Measurements from ENCODE around the gene SPR.

The SPR gene

DNA sequence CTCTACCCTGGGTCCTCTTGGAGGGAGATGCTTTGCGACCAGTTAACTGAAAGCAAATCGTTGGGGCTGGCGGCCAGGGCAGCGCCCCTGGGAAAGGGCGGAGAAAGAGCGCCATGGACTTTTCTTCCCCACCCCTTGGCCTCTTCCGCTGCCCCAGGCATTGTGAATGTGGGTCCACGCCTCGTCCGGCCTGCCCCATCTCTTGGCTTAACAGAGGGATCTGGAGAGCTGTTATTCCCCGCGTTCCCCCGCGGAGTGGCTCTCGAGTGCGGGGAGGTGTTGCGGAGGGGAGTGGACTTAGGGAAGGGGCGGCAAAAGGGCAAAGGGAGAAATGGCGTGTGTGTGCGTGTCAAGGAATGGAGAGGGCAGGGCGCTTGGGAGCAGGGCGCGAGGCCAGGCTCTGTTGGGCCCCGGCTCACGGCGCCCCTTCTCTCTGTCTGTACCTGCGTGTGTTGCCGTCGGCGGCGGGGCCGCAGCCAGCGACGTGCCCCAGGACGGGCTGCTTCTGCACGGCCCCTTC is 36.7 kb downstream of the SPR start:
- Histone ChIP-seq H3K27me3 (ENCODE audit: control insufficient read depth, insufficient read depth, low read length) (no peaks in the 10 kb centered on the region), H3K27ac (no peak overlapping the region), H3K4me1 (peaks cover 2% of the 10 kb centered on the region), H3K4me2 (ENCODE audit: low read length) (no peak overlapping the region), H3K36me3 (ENCODE audit: control insufficient read depth, insufficient read depth, low read length) (no peaks in the 10 kb centered on the region), H3K9me3 (ENCODE audit: control insufficient read depth, low read length) (no peaks in the 10 kb centered on the region), H2AFZ (no peak overlapping the region), H3K9ac (no peak overlapping the region), H3K79me2 (no peaks in the 10 kb centered on the region), H3K4me3 (ENCODE audit: low read depth, low read length) (no peak overlapping the region)
- TF ChIP-seq, protein P1, sequence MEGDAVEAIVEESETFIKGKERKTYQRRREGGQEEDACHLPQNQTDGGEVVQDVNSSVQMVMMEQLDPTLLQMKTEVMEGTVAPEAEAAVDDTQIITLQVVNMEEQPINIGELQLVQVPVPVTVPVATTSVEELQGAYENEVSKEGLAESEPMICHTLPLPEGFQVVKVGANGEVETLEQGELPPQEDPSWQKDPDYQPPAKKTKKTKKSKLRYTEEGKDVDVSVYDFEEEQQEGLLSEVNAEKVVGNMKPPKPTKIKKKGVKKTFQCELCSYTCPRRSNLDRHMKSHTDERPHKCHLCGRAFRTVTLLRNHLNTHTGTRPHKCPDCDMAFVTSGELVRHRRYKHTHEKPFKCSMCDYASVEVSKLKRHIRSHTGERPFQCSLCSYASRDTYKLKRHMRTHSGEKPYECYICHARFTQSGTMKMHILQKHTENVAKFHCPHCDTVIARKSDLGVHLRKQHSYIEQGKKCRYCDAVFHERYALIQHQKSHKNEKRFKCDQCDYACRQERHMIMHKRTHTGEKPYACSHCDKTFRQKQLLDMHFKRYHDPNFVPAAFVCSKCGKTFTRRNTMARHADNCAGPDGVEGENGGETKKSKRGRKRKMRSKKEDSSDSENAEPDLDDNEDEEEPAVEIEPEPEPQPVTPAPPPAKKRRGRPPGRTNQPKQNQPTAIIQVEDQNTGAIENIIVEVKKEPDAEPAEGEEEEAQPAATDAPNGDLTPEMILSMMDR (IDR thresholded peaks at IDR 0.05), result no peak

DNA sequence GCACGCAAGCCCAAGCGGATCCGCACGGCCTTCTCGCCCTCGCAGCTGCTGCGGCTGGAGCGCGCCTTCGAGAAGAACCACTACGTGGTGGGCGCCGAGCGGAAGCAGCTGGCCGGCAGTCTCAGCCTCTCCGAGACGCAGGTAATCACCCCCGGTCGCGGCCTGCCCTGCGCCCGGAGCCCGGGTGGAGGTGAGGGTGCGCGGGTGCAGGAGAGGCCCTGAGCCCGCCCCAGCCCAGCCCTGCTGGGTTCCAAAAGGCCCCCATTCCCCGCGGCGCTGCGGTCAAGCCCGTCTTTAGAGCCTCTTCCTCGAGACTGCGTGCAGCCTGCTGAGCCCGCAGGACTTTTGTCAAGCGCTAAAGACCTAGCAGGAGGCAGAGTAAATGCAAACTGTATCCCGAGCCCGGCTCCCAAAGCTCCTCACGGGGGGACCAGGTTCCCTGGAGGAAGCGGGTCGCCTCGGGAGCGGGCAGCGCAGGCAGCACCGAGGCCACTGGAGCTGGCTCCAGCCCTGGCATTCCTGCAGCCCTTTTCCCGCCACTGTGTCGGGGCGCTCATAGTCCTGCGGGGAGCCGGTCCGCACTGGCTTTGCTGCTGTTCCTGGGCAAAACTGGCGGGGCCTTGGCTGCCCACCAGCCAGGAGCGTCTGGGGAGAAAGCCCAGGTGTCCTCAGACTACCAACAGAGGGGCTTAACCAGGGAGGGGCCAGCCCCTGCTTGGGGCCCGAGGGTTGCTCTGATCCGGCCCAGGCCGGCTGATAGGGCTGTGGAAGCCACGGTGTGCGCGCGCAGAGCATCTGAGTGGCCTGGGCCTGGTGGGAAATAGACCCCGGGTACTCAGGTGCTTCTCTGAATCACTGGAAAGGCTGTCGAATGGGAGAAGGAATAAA is 37.4 kb downstream of the SPR start:
- H3K9me3 ChIP-seq (ENCODE audit: control insufficient read depth, low read length), result no peaks in the 10 kb centered on the region
- H3K27ac ChIP-seq, result no peak overlapping the region
- H2AFZ ChIP-seq, result no peak overlapping the region
- no peaks in the 10 kb centered on the region for H3K79me2 ChIP-seq
- no peak overlapping the region for H3K4me3 ChIP-seq (ENCODE audit: low read depth, low read length)
- TF ChIP-seq, protein P1 (IDR thresholded peaks at IDR 0.05), result no peak
- no peaks in the 10 kb centered on the region for H3K36me3 ChIP-seq (ENCODE audit: control insufficient read depth, insufficient read depth, low read length)
- no peak overlapping the region for H3K4me2 ChIP-seq (ENCODE audit: low read length)
- H3K4me1 ChIP-seq, result peaks cover 6% of the 10 kb centered on the region
- H3K27me3 ChIP-seq (ENCODE audit: control insufficient read depth, insufficient read depth, low read length), result no peaks in the 10 kb centered on the region
- no peak overlapping the region for H3K9ac ChIP-seq

DNA sequence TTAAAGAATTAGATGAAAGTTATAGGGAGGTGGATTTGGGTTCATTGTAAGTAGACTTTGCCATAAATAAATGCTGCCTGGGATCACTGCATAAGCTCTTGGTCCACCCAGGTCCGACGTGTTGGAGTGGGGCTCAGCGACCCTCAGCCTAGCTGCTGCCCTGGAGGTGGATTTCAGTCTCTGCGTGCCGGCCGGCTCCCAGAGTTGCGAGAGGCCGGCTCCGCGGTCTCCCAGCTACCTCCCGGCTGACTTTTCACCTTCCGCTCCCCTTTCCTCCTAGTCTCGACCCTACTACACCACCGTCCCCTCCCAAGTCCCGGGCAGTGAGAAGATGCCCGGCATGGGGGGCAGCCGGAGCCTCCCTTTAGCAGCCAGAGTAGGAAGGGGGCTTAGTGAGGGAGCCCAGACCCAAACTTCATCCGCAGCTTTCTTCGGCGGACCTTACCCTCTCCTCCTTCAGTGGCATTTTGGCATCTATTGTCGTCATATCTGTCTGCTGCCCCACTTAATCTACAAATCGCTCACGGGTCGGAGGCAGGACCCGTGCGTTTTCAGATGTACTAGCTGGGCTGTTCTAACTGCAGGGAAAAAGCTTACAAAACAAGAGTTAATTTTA is 38.2 kb downstream of the SPR start:
- Histone ChIP-seq H3K9me3 (ENCODE audit: control insufficient read depth, low read length) (no peaks in the 10 kb centered on the region), H3K27ac (no peak overlapping the region), H3K4me3 (ENCODE audit: low read depth, low read length) (no peak overlapping the region), H3K9ac (no peak overlapping the region), H3K4me1 (peaks cover 6% of the 10 kb centered on the region), H3K79me2 (no peaks in the 10 kb centered on the region), H2AFZ (no peak overlapping the region), H3K36me3 (ENCODE audit: control insufficient read depth, insufficient read depth, low read length) (no peaks in the 10 kb centered on the region), H3K4me2 (ENCODE audit: low read length) (no peak overlapping the region), H3K27me3 (ENCODE audit: control insufficient read depth, insufficient read depth, low read length) (no peaks in the 10 kb centered on the region)
- TF ChIP-seq, protein P1 (IDR thresholded peaks at IDR 0.05), result no peak

DNA sequence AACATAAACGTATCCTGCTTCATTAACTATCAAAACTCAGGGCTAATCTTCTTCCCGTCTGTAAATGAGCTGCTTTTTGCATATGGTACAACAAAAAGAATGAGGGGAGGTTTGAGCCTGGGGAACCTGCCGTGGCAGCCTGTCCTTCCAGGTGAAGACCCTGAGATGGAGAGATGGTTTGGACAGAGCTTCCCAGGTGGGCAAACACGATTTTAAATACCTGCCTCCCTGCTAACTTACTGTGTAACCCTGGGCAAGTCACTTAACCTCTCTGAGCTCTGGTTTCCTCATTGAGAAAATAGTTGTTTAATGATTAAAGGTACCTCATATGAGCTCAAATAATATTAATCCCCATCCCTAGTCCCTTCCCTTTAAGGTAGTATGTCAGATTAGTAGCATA is 39.2 kb downstream of the SPR start:
- Histone ChIP-seq H3K27me3 (ENCODE audit: control insufficient read depth, insufficient read depth, low read length) (no peaks in the 10 kb centered on the region), H3K36me3 (ENCODE audit: control insufficient read depth, insufficient read depth, low read length) (no peaks in the 10 kb centered on the region)
- TF ChIP-seq, protein P1 (IDR thresholded peaks at IDR 0.05), result no peak

More for the DNA sequence above, 39.2 kb downstream of the SPR start:
- H3K4me1 ChIP-seq, result peaks cover 6% of the 10 kb centered on the region
- H2AFZ ChIP-seq, result no peak overlapping the region
- no peak overlapping the region for H3K9ac ChIP-seq
- no peak overlapping the region for H3K4me2 ChIP-seq (ENCODE audit: low read length)
- no peaks in the 10 kb centered on the region for H3K79me2 ChIP-seq
- no peaks in the 10 kb centered on the region for H3K9me3 ChIP-seq (ENCODE audit: control insufficient read depth, low read length)
- no peak overlapping the region for H3K27ac ChIP-seq
- no peak overlapping the region for H3K4me3 ChIP-seq (ENCODE audit: low read depth, low read length)
